ENCODE measurements around the gene PAQR8.
A peak's percentile ranks its signal among the peaks of the same experiment; 100 is the strongest.

GRCh38 chr6:52335576-52335975 lies 26.4 kb upstream of the PAQR8 start:
- TF ChIP-seq REST (IDR thresholded peaks at IDR 0.05; ENCODE audit: borderline replicate concordance) (no peak), CTCF (IDR thresholded peaks at IDR 0.05; ENCODE audit: poor library complexity, severe bottlenecking) (no peak), POLR2AphosphoS5 (IDR thresholded peaks at IDR 0.05) (peak; percentile 84), SMC3 (conservative IDR thresholded peaks at IDR 0.05; ENCODE audit: poor library complexity) (no peak), EP300 (conservative IDR thresholded peaks at IDR 0.05; ENCODE audit: poor library complexity, severe bottlenecking) (no peak), EZH2 (IDR thresholded peaks at IDR 0.05; ENCODE audit: borderline replicate concordance, insufficient read depth, low read length, poor library complexity, severe bottlenecking) (no peak)
